GM19238 (cell line): Measurements from ENCODE around the gene CIAO1.
"Not testable (repeated sequence)": the region's sequence is repeated elsewhere in the genome, so short reads cannot be mapped to it uniquely, and the experiment has no call there.

ENCODE experiments used
- DNase-seq: peaks from one replicate; pipeline ENCODE4 v3.0.0; 2011; ENCODE audit warnings: low spot score; ENCODE audit not compliant: insufficient read length

Gene CIAO1

GRCh38 chr2:96265840-96266679 is at the start of gene CIAO1, which contains the start of gene TMEM127:
Gene CIAO1 (plus strand): TSS chr2:96266225. CDS start chr2:96266351, 126 bp downstream.
Gene TMEM127 (minus strand): TSS chr2:96265997. CDS start chr2:96265381, 616 bp downstream.
- peak; percentile 97 for DNase-seq

GRCh38 chr2:96218508-96219131 is 47.4 kb upstream of the CIAO1 start:
- no peak for DNase-seq

- not testable (repeated sequence) for DNase-seq
These were observed 46.1 kb upstream of the CIAO1 start for GRCh38 chr2:96219959-96220358.

- DNase-seq = not testable (repeated sequence)
These were observed 44.9 kb upstream of the CIAO1 start for GRCh38 chr2:96221106-96221505.

GRCh38 chr2:96225016-96225533 is 41.0 kb upstream of the CIAO1 start:
- DNase-seq = no peak

GRCh38 chr2:96231316-96231715 is 34.7 kb upstream of the CIAO1 start:
- DNase-seq = no peak

- DNase-seq = no peak
These were observed 32.6 kb upstream of the CIAO1 start for GRCh38 chr2:96233436-96233835.

GRCh38 chr2:96233880-96234316 is 32.1 kb upstream of the CIAO1 start:
- DNase-seq = peak; percentile 49

- no peak for DNase-seq
These were observed 29.1 kb upstream of the CIAO1 start for GRCh38 chr2:96236882-96237281.

GRCh38 chr2:96238266-96238665 is 27.8 kb upstream of the CIAO1 start:
- no peak for DNase-seq

- no peak for DNase-seq
These were observed 26.9 kb upstream of the CIAO1 start for GRCh38 chr2:96239091-96239490.

- DNase-seq = no peak
These were observed 26.2 kb upstream of the CIAO1 start for GRCh38 chr2:96239745-96240264.

GRCh38 chr2:96240341-96241038 is 25.5 kb upstream of the CIAO1 start:
- no peak for DNase-seq

GRCh38 chr2:96241227-96241626 is 24.8 kb upstream of the CIAO1 start:
- no peak for DNase-seq

GRCh38 chr2:96241900-96242611 is 24.0 kb upstream of the CIAO1 start:
- DNase-seq = peak; percentile 62

- DNase-seq = no peak
These were observed 22.2 kb upstream of the CIAO1 start for GRCh38 chr2:96243843-96244242.

- no peak for DNase-seq
These were observed 20.2 kb upstream of the CIAO1 start for GRCh38 chr2:96245609-96246390.

- no peak for DNase-seq
These were observed 19.0 kb upstream of the CIAO1 start for GRCh38 chr2:96247009-96247408.

GRCh38 chr2:96247896-96248295 is 18.1 kb upstream of the CIAO1 start:
- DNase-seq = no peak

- DNase-seq = no peak
These were observed 17.4 kb upstream of the CIAO1 start for GRCh38 chr2:96248624-96249023.
